Osteoblast (primary cell): ENCODE results near the gene CMYA5. TPM values are rescaled to one million over a fixed set of nuclear protein-coding genes. Genes with fewer than 3 reads are reported as not detected.

Source experiments
- DNase-seq: peaks from one replicate; pipeline ENCODE4 v3.0.0; 2011; ENCODE audit warnings: low spot score, mixed read lengths; ENCODE audit not compliant: insufficient read length; ENCODE audit errors: missing footprints
- H2AFZ ChIP-seq: 2 replicates; pipeline ENCODE4 v1.6.0; 2011; ENCODE audit warnings: mild to moderate bottlenecking, low read length
- H3K27ac ChIP-seq: 2 replicates; pipeline ENCODE4 v1.5.1; 2011; ENCODE audit warnings: mild to moderate bottlenecking, low read depth, low read length, moderate library complexity
- H3K27me3 ChIP-seq: 2 replicates; pipeline ENCODE4 v1.6.0; 2012; ENCODE audit warnings: mild to moderate bottlenecking, control low read depth, inconsistent platforms, low read length, moderate library complexity; ENCODE audit not compliant: insufficient read depth
- H3K36me3 ChIP-seq: 2 replicates; pipeline ENCODE4 v1.5.1; 2011; ENCODE audit warnings: mild to moderate bottlenecking, low read length, control low read depth, moderate library complexity; ENCODE audit not compliant: insufficient read depth
- H3K4me1 ChIP-seq: 2 replicates; pipeline ENCODE4 v1.5.1; 2011; ENCODE audit warnings: mild to moderate bottlenecking, low read length, control low read depth, moderate library complexity; ENCODE audit not compliant: insufficient read depth
- H3K4me2 ChIP-seq: 2 replicates; pipeline ENCODE4 v1.6.0; 2011; ENCODE audit warnings: mild to moderate bottlenecking, low read length; ENCODE audit not compliant: insufficient read depth
- H3K4me3 ChIP-seq: fragments of 200-600 bp; sonication (generic); 3 replicates; pipeline ENCODE4 v1.5.1; 2012; ENCODE audit warnings: mild to moderate bottlenecking, low read length, inconsistent platforms; ENCODE audit not compliant: insufficient read depth
- H3K79me2 ChIP-seq: 2 replicates; pipeline ENCODE4 v1.6.0; 2012; ENCODE audit warnings: mild to moderate bottlenecking, low read length, control low read depth, inconsistent platforms; ENCODE audit not compliant: insufficient read depth
- H3K9me3 ChIP-seq: 2 replicates; pipeline ENCODE4 v1.5.1; 2011; ENCODE audit warnings: low read depth, low read length, control low read depth
- H4K20me1 ChIP-seq: 2 replicates; pipeline ENCODE4 v1.6.0; 2012; ENCODE audit warnings: mild to moderate bottlenecking, low read length, control low read depth; ENCODE audit not compliant: insufficient read depth
- CTCF ChIP-seq: IDR thresholded peaks from 2 replicates; pipeline ENCODE4 v1.5.1; 2011; ENCODE audit warnings: mild to moderate bottlenecking, low read depth, low read length, moderate library complexity; ENCODE audit errors: extremely low read depth
- total RNA-seq: library from RNA; depleted of rRNA; stranded (reverse); fragments of >200 nt; gene quantifications from 2 replicates; pipeline ENCODE4 v1.2.3, GENCODE V29; 2012

CMYA5 gene
- total RNA-seq, 1 donor = 2.2 TPM

- TF ChIP-seq CTCF = no peak
- H3K36me3 ChIP-seq = no peaks in the 10 kb centered on the region
- no peaks in the 10 kb centered on the region for H4K20me1 ChIP-seq
- H3K4me2 ChIP-seq = no peak overlapping the region
- no peak overlapping the region for H2AFZ ChIP-seq
- H3K9me3 ChIP-seq = peaks cover 2% of the 10 kb centered on the region
- no peak overlapping the region for H3K4me3 ChIP-seq
- no peaks in the 10 kb centered on the region for H3K79me2 ChIP-seq
- no peaks in the 10 kb centered on the region for H3K4me1 ChIP-seq
- DNase-seq = no peak
- no peak overlapping the region for H3K27ac ChIP-seq
- H3K27me3 ChIP-seq = no peaks in the 10 kb centered on the region
Measured at GRCh38 chr5:79720096-79720495, 30.5 kb downstream of the CMYA5 start.

- Histone ChIP-seq H4K20me1 (no peaks in the 10 kb centered on the region), H3K36me3 (no peaks in the 10 kb centered on the region), H3K4me2 (no peak overlapping the region), H3K9me3 (no peaks in the 10 kb centered on the region), H3K4me3 (no peak overlapping the region), H3K79me2 (no peaks in the 10 kb centered on the region), H3K4me1 (no peaks in the 10 kb centered on the region), H2AFZ (no peak overlapping the region), H3K27ac (no peak overlapping the region), H3K27me3 (peaks cover 23% of the 10 kb centered on the region)
- no peak for DNase-seq
- no peak for TF ChIP-seq CTCF
Measured at GRCh38 chr5:79727451-79728355, 38.1 kb downstream of the CMYA5 start.

DNA sequence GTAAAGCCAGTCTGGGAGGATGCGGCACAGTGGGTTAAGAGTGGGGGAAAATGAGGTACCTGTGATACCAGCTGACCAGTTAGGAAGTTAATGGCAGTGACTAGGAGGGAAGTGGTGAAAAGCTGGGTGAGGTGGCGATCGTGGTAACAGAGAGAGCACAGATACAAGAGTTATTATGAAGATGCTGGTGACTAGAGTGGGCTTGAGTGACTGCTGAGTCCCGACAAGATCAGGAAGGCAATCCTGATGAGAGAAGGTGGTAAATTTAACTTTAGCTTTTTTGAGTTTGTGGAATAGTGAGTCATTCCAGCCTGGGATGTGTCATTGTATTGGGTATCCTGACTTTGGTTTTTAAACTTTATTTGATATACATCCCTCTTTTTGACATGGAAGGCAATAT is 38.8 kb downstream of the CMYA5 start:
- TF ChIP-seq CTCF = no peak

DNA sequence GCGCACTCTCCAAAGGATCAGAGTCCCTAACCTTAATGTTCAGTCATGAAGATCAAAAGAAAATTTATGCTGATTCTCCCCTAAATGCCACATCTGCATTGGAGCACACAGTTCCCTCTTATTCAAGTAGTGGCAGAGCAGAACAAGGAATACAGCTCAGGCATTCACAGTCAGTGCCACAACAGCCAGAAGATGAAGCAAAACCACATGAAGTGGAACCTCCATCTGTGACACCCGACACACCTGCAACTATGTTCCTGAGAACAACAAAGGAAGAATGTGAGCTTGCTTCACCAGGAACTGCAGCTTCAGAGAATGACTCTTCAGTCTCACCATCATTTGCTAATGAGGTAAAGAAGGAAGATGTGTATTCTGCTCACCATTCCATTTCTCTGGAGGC is 40.0 kb downstream of the CMYA5 start:
- DNase-seq = no peak
- Histone ChIP-seq H4K20me1 (no peaks in the 10 kb centered on the region), H3K27me3 (peaks cover 40% of the 10 kb centered on the region), H3K4me2 (no peak overlapping the region), H3K79me2 (no peaks in the 10 kb centered on the region), H3K4me1 (no peaks in the 10 kb centered on the region), H3K27ac (no peak overlapping the region), H3K9me3 (no peaks in the 10 kb centered on the region), H3K4me3 (no peak overlapping the region), H2AFZ (no peak overlapping the region), H3K36me3 (no peaks in the 10 kb centered on the region)
- no peak for TF ChIP-seq CTCF

More for the DNA sequence above, 38.8 kb downstream of the CMYA5 start:
- Histone ChIP-seq H3K27me3 (peaks cover 30% of the 10 kb centered on the region), H4K20me1 (no peaks in the 10 kb centered on the region), H3K79me2 (no peaks in the 10 kb centered on the region), H3K4me2 (no peak overlapping the region), H3K9me3 (no peaks in the 10 kb centered on the region), H3K36me3 (no peaks in the 10 kb centered on the region), H3K4me3 (no peak overlapping the region), H3K4me1 (no peaks in the 10 kb centered on the region), H3K27ac (no peak overlapping the region), H2AFZ (no peak overlapping the region)
- no peak for DNase-seq
